ENCODE data around the gene PRKG1.

Gene PRKG1

DNA sequence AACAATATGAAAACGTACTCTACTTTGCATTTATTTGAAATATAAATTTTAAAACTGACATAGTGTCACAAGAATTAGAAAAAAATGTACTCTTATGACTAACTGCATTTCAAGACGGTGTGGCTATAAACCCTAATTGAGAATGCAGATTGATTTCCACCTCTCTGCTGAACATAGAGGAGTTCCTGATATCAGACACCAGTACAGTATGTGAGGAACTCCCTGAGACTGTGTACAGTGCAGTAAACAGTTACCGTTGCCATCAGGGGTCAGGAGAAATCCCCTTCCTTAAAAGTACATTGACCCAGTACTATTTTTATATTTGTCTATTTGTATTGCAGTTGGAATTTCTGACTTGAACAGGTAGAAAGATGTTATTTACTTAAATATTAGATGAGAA, 1178.0 kb downstream of the PRKG1 start:
- TF ChIP-seq, protein P1, sequence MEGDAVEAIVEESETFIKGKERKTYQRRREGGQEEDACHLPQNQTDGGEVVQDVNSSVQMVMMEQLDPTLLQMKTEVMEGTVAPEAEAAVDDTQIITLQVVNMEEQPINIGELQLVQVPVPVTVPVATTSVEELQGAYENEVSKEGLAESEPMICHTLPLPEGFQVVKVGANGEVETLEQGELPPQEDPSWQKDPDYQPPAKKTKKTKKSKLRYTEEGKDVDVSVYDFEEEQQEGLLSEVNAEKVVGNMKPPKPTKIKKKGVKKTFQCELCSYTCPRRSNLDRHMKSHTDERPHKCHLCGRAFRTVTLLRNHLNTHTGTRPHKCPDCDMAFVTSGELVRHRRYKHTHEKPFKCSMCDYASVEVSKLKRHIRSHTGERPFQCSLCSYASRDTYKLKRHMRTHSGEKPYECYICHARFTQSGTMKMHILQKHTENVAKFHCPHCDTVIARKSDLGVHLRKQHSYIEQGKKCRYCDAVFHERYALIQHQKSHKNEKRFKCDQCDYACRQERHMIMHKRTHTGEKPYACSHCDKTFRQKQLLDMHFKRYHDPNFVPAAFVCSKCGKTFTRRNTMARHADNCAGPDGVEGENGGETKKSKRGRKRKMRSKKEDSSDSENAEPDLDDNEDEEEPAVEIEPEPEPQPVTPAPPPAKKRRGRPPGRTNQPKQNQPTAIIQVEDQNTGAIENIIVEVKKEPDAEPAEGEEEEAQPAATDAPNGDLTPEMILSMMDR (conservative IDR thresholded peaks at IDR 0.05; ENCODE audit: low read length), result no peak
- DNase-seq (ENCODE audit: low read depth), result no peak
- H3K4me3 ChIP-seq (ENCODE audit: low read length), result no peak overlapping the region

DNA sequence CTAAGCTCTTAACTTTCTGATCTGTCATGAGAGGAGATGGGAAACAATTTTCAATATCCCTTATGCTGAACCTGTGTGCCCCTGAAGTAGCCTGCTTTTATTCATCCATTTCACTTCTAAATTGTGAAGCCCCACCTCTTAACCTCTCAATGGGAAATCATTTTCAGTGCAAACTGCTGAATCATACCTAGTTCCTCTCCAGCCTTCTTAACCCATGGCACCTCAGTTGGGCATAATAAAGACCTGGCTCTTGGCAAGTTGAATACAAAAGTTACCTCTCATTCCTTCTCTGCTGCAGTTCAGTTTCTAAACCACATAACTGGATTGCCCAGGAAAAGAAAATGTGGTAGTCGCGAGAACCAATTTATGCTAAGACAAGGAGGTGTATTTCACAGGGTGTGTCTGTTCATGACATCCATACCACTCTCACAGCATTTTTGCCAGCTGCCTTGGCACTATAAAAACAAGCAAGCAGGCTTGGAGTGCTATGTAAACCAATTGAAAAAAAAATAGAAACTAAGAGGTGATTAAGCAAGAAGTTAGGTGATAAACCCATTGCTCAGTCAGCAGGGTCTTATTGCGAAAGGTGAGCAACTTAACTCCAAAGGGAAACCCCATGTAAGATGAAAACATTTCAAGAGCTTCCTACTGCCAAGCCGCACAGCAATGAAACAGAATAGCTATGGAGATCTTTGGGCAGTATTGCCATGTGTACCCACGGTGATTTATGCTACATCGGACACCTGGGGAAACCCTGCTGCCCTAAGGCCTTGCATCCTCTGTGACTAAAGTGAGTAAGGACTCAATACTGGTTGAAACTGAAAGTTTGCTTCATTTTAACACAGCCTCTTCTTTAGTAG, 1182.8 kb downstream of the PRKG1 start:
- H3K4me3 ChIP-seq (ENCODE audit: low read length), result no peak overlapping the region
- TF ChIP-seq, protein P1 (conservative IDR thresholded peaks at IDR 0.05; ENCODE audit: low read length), result no peak
- no peak for DNase-seq (ENCODE audit: low read depth)

DNA sequence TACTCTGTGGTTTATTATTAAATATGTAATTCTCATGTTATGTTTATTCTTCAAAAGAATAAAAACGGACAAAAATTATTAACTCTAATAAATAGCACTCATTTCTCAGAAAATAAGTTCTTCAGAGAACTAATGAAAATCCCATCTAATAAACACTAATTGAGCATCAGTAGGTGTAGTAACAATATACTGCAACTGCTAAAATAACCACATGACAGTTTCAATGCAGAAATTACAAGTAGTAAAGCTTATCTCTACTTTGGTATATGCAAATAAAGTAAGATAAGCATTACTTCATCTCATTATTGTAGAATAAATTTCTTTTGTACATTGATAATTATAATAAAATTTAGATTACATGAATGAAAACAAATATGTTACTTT, 1183.4 kb downstream of the PRKG1 start:
- DNase-seq (ENCODE audit: low read depth), result no peak
- no peak overlapping the region for H3K4me3 ChIP-seq (ENCODE audit: low read length)
- TF ChIP-seq, protein P1 (conservative IDR thresholded peaks at IDR 0.05; ENCODE audit: low read length), result no peak

DNA sequence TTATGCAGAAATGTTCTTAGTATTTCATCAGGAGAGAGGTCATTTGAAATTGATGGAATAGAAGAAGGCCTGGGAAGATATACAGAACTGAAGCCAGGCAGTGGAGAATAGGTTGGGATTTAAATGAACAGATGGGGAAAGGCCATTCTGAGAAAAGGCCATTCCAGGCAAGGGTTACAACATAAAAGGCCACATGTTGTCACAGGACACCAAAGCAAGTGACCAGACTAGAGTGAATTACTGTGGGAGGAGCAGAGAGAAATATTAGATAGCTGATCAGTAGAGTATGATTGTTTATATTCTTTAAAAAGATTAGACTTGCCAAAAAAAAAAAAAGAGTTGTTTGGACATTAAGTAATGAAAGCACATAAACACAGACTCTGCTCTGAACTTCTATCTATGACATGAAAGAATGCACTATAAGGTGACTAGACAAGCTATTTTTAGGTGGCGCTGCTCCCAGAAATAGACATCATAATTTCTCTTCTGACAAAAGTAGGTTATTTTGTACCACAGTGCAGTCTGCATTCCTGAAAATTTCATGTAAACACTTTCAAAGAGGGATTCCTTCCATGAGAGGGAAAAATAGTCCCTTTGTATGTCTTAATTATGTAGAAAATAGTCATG, 1184.6 kb downstream of the PRKG1 start:
- TF ChIP-seq, protein P1 (conservative IDR thresholded peaks at IDR 0.05; ENCODE audit: low read length), result no peak
- peak; percentile 22 for DNase-seq (ENCODE audit: low read depth)
- H3K4me3 ChIP-seq (ENCODE audit: low read length), result no peak overlapping the region

DNA sequence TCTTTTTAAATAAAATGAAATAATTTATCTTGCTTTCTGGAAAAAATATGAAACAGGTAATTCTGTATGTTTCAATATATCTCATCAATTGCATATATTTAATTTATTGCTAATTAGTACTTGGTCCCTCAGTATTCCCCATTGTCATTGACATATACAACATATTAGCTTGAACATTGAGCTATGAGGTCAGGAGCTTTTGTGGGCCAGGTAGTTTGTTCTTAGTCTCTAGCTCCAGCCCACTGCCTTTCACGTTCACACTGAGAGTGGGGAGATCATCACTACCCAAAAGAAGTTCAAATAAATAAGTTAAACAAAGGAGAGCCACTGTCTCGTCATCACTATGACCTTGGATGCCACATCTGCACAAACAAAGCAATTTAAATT, 1185.1 kb downstream of the PRKG1 start:
- TF ChIP-seq, protein P1 (conservative IDR thresholded peaks at IDR 0.05; ENCODE audit: low read length), result no peak
- DNase-seq (ENCODE audit: low read depth), result no peak

DNA sequence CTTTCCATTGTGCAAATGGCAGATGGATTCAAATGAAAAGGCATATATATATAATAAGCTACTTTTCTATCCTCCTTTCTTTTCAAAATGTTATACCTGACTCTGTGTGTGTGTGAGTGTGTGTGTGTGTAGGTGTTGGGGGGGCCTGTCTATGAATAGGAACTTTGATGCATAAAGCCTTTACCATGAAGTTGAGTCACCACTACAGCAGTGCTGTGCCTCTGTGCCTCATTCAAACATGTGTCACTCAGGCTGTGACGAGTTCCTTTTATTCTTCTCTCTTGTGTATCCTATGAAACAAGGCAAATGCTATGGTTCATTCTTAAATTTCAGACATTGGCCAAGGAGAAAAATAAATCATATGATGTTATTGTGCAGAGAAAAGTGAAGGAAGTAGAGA, 1187.1 kb downstream of the PRKG1 start:
- TF ChIP-seq, protein P1 (conservative IDR thresholded peaks at IDR 0.05; ENCODE audit: low read length), result no peak
- DNase-seq (ENCODE audit: low read depth), result no peak
- H3K4me3 ChIP-seq (ENCODE audit: low read length), result no peak overlapping the region

More for the DNA sequence above, 1185.1 kb downstream of the PRKG1 start:
- H3K4me3 ChIP-seq (ENCODE audit: low read length), result no peak overlapping the region

Measured in AG10803 (cell line).